Naive thymus-derived CD4-positive, alpha-beta T cell (primary cell): Measurements from ENCODE around the gene LSM10. TPM values are rescaled to one million over a fixed set of nuclear protein-coding genes. Genes with fewer than 3 reads are reported as not detected.
A peak's percentile ranks its signal among the peaks of the same experiment; 100 is the strongest.

Experiments used
- ATAC-seq: fragments of 150-1000 bp; cut with Tn5 transposase; 2 replicates; pipeline ENCODE4 v1.10.0; 2021; ENCODE audit warnings: mild to moderate bottlenecking, moderate library complexity
- CTCF ChIA-PET: fragments of 350-600 bp; sonication (Branson Sonifier 250); formaldehyde crosslinking; loops from one replicate; lab custom pipeline; 2021; ENCODE audit warnings: antibody characterized with exemption; lab: Charles Lee
- POLR2A ChIA-PET: fragments of 350-600 bp; sonication (Branson Sonifier 250); formaldehyde crosslinking; loops from one replicate; lab custom pipeline; 2021; ENCODE audit warnings: antibody characterized with exemption, inconsistent platforms; lab: Charles Lee
- DNase-seq, 9 donors: peaks; one replicate each; pipeline versions ENCODE4 v3.0.0 to v3.0.0-alpha.2; 2020 to 2022; ENCODE audit warnings: mixed read lengths in 1 of 9
- H3K27ac ChIP-seq: one replicate; pipeline ENCODE4 v1.7.0; 2013; ENCODE audit warnings: mild to moderate bottlenecking, low read depth, low read length, moderate library complexity
- H3K27me3 ChIP-seq, 2 donors: one replicate each; pipeline ENCODE4 v1.7.0; 2013; ENCODE audit warnings: low read length in 2 of 2, mild to moderate bottlenecking in 2 of 2, moderate library complexity in 2 of 2; ENCODE audit not compliant: control insufficient read depth in 2 of 2, insufficient read depth in 2 of 2
- H3K36me3 ChIP-seq, 3 experiments: 1 replicate in 2 of 3; 2 replicates in 1 of 3; pipeline ENCODE4 v1.7.0; 2013; ENCODE audit warnings: low read length in 3 of 3, mild to moderate bottlenecking in 3 of 3, moderate library complexity in 1 of 3; ENCODE audit not compliant: insufficient read depth in 3 of 3, control insufficient read depth in 2 of 3
- H3K4me1 ChIP-seq, 2 donors: one replicate each; pipeline ENCODE4 v1.7.0; 2013; ENCODE audit warnings: low read length in 2 of 2, mild to moderate bottlenecking in 2 of 2, moderate library complexity in 1 of 2; ENCODE audit not compliant: control insufficient read depth in 2 of 2, insufficient read depth in 2 of 2
- H3K4me3 ChIP-seq: 2 replicates; pipeline ENCODE4 v1.7.0; 2013; ENCODE audit warnings: mild to moderate bottlenecking, low read length
- H3K9me3 ChIP-seq, 3 experiments: 1 replicate in 2 of 3; 2 replicates in 1 of 3; pipeline ENCODE4 v1.7.0; 2013; ENCODE audit warnings: low read length in 3 of 3; ENCODE audit not compliant: control insufficient read depth in 2 of 3
- H3K27ac Mint-ChIP-seq, 9 donors: one replicate each; pipeline ENCODE4 v1.8.0; 2020 to 2022; ENCODE audit warnings: mixed read lengths in 9 of 9, mild to moderate bottlenecking in 8 of 9, moderate library complexity in 5 of 9, inconsistent platforms in 2 of 9
- H3K27me3 Mint-ChIP-seq, 5 donors: one replicate each; pipeline ENCODE4 v1.8.0; 2021 to 2022; ENCODE audit warnings: mixed read lengths in 5 of 5, mild to moderate bottlenecking in 1 of 5
- H3K36me3 Mint-ChIP-seq, 5 donors: one replicate each; pipeline ENCODE4 v1.8.0; 2020 to 2022; ENCODE audit warnings: mixed read lengths in 5 of 5, mild to moderate bottlenecking in 3 of 5, inconsistent platforms in 1 of 5
- H3K4me1 Mint-ChIP-seq, 7 donors: one replicate each; pipeline ENCODE4 v1.8.0; 2020 to 2022; ENCODE audit warnings: mixed read lengths in 7 of 7, mild to moderate bottlenecking in 3 of 7, inconsistent platforms in 1 of 7
- H3K4me3 Mint-ChIP-seq, 10 donors: one replicate each; pipeline ENCODE4 v1.8.0; 2020 to 2022; ENCODE audit warnings: mild to moderate bottlenecking in 10 of 10, mixed read lengths in 10 of 10, moderate library complexity in 6 of 10, inconsistent platforms in 2 of 10
- H3K9me3 Mint-ChIP-seq, 11 donors: one replicate each; pipeline ENCODE4 v1.8.0; 2020 to 2022; ENCODE audit warnings: mixed read lengths in 11 of 11, mild to moderate bottlenecking in 4 of 11, inconsistent platforms in 1 of 11, moderate library complexity in 1 of 11
- intact Hi-C, 2 donors: fragments of 100-400 bp; cut with micrococcal nuclease; formaldehyde crosslinking; loops; one replicate each; pipeline ENCODE4 v1.15.1; 2023
- polyA plus RNA-seq, 2 donors: library from polyadenylated mRNA; unstranded; fragments of 300-500 nt; fragmentation: Illumina TruSeq; gene quantifications; one replicate each; pipeline ENCODE4 v1.2.3, GENCODE V29; 2021
- total RNA-seq, 6 experiments: library from RNA in 5 of 6; stranded (reverse) in 5 of 6; gene quantifications; 1 replicate in 5 of 6; 2 replicates in 1 of 6; pipeline ENCODE4 v1.2.3 and lab custom pipeline; 2021 to 2026

LSM10 gene
- total and polyA plus RNA-seq, 7 experiments from 2014 or later = 21.9 to 144 (median 43.4) TPM

GRCh38 chr1:36367798-36368197 lies 29.9 kb downstream of the LSM10 start:
- H3K4me3 ChIP-seq = no peak overlapping the region
- peak overlapping the region; percentile 59 for H3K27ac ChIP-seq
- no peaks in the 10 kb centered on the region for H3K9me3 Mint-ChIP-seq
- H3K36me3 Mint-ChIP-seq = peaks cover 0 to 12% (median 0%) of the 10 kb centered on the region in 5 donors
- no peaks in the 10 kb centered on the region for H3K27me3 Mint-ChIP-seq
- POLR2A ChIA-PET = interaction anchor here (0.9 to 6.0 kb wide), 9 partner anchors 14 to 143 kb away, joined by 3 to 155 read pairs (median 17); partner anchors contain the start of genes LSM10, MRPS15, OSCP1 and SH3D21
- peaks cover 0 to 5% (median 0%) of the 10 kb centered on the region in 3 experiments for H3K36me3 ChIP-seq
- CTCF ChIA-PET = interaction anchor here (0.6 to 10.3 kb wide), 15 partner anchors 8 to 67 kb away, joined by 3 to 176 read pairs (median 12); partner anchors contain the start of genes LSM10, SH3D21 and STK40
- peaks cover 15 to 47% of the 10 kb centered on the region in 2 donors for H3K4me1 ChIP-seq
- no peaks in the 10 kb centered on the region for H3K27me3 ChIP-seq
- peaks cover 36 to 64% (median 54%) of the 10 kb centered on the region in 7 donors for H3K4me1 Mint-ChIP-seq
- H3K9me3 ChIP-seq = no peaks in the 10 kb centered on the region
- DNase-seq = no peak
- H3K4me3 Mint-ChIP-seq = peak overlapping the region in 8 of 10 donors; percentile 33 to 88 (median 74)
- ATAC-seq = no peak
- H3K27ac Mint-ChIP-seq = peak overlapping the region in 8 of 9 donors; percentile 91 to 97 (median 96)
- intact Hi-C loops = loop anchor here (2.0 to 5.0 kb wide), 6 partner anchors 17 to 145 kb away; partner anchors contain the start of genes EVA1B (in 1 of the 2), LSM10 (in 1 of the 2), SH3D21 (in 1 of the 2) and THRAP3 (in 1 of the 2)

- peaks cover 0 to 14% (median 1%) of the 10 kb centered on the region in 5 donors for H3K36me3 Mint-ChIP-seq
- Histone ChIP-seq H3K27ac (peak overlapping the region; percentile 59), H3K27me3 (no peaks in the 10 kb centered on the region), H3K36me3 (peaks cover 0 to 13% (median 0%) of the 10 kb centered on the region in 3 experiments), H3K4me3 (no peak overlapping the region), H3K9me3 (no peaks in the 10 kb centered on the region), H3K4me1 (peaks cover 15 to 47% of the 10 kb centered on the region in 2 donors)
- intact Hi-C loops = loop anchor here (2.0 to 5.0 kb wide), 3 partner anchors 30 to 145 kb away; partner anchors contain the start of genes EVA1B (in 1 of the 2), LSM10 (in 1 of the 2) and THRAP3 (in 1 of the 2)
- H3K27me3 Mint-ChIP-seq = no peaks in the 10 kb centered on the region
- ATAC-seq (peak; percentile 46), DNase-seq (peak in 7 of 9 donors; percentile 45 to 73 (median 67))
- H3K27ac Mint-ChIP-seq = peak overlapping the region; percentile 86 to 97 (median 95)
- peak overlapping the region; percentile 39 to 88 (median 70) for H3K4me3 Mint-ChIP-seq
- ChIA-PET CTCF (interaction anchor here (0.6 to 10.3 kb wide), 15 partner anchors 10 to 1628 kb away, joined by 3 to 176 read pairs (median 10); partner anchors contain the start of genes LSM10 and STK40), POLR2A (interaction anchor here (0.6 to 6.0 kb wide), 15 partner anchors 13 to 211 kb away, joined by 3 to 155 read pairs (median 6); partner anchors contain the start of genes EVA1B, LSM10, MAP7D1 and MRPS15)
- H3K9me3 Mint-ChIP-seq = no peaks in the 10 kb centered on the region
- H3K4me1 Mint-ChIP-seq = peaks cover 33 to 57% (median 53%) of the 10 kb centered on the region in 7 donors
These were observed 30.6 kb downstream of the LSM10 start for GRCh38 chr1:36367066-36367465.

GRCh38 chr1:36366091-36366661 lies 31.5 kb downstream of the LSM10 start:
- Mint-ChIP-seq H3K4me3 (peak overlapping the region; percentile 57 to 88 (median 70)), H3K9me3 (no peaks in the 10 kb centered on the region), H3K27ac (peak overlapping the region; percentile 86 to 97 (median 95)), H3K36me3 (peaks cover 0 to 19% (median 6%) of the 10 kb centered on the region in 5 donors), H3K27me3 (no peaks in the 10 kb centered on the region), H3K4me1 (peaks cover 33 to 61% (median 59%) of the 10 kb centered on the region in 7 donors)
- peak in 8 of 9 donors; percentile 26 to 87 (median 78) for DNase-seq
- peaks cover 15 to 47% of the 10 kb centered on the region in 2 donors for H3K4me1 ChIP-seq
- intact Hi-C loops = loop anchor here (1.0 to 5.0 kb wide), 5 partner anchors 20 to 217 kb away; partner anchors contain the start of genes EVA1B (in 1 of the 2), LSM10 (in 1 of the 2), THRAP3 (in 1 of the 2) and TRAPPC3 (in 1 of the 2)
- H3K36me3 ChIP-seq = peaks cover 0 to 14% (median 0%) of the 10 kb centered on the region in 3 experiments
- ATAC-seq = peak; percentile 85
- H3K4me3 ChIP-seq = peak overlapping the region; percentile 36
- no peaks in the 10 kb centered on the region for H3K27me3 ChIP-seq
- POLR2A ChIA-PET = interaction anchor here (0.7 to 6.0 kb wide), 12 partner anchors 13 to 209 kb away, joined by 3 to 155 read pairs (median 8); partner anchors contain the start of genes EVA1B, LSM10, MRPS15 and SH3D21
- H3K9me3 ChIP-seq = no peaks in the 10 kb centered on the region
- peak overlapping the region; percentile 74 for H3K27ac ChIP-seq
- CTCF ChIA-PET = interaction anchor here (2.3 to 10.3 kb wide), 6 partner anchors 9 to 24 kb away, joined by 8 to 176 read pairs (median 32); partner anchors contain the start of gene STK40

GRCh38 chr1:36365381-36365780 lies 32.3 kb downstream of the LSM10 start:
- intact Hi-C loops = loop anchor here in 1 of 2 donors (5.0 kb wide), 1 partner anchor 143 kb away; the partner anchor contains the start of gene THRAP3
- no peaks in the 10 kb centered on the region for H3K27me3 ChIP-seq
- H3K4me3 ChIP-seq = no peak overlapping the region
- no peaks in the 10 kb centered on the region for H3K27me3 Mint-ChIP-seq
- H3K4me1 ChIP-seq = peaks cover 15 to 52% of the 10 kb centered on the region in 2 donors
- H3K9me3 Mint-ChIP-seq = no peaks in the 10 kb centered on the region
- H3K36me3 ChIP-seq = peaks cover 0 to 18% (median 0%) of the 10 kb centered on the region in 3 experiments
- H3K4me1 Mint-ChIP-seq = peaks cover 33 to 65% (median 61%) of the 10 kb centered on the region in 7 donors
- POLR2A ChIA-PET = interaction anchor here (3.2 to 6.0 kb wide), 3 partner anchors 12 to 32 kb away, joined by 23 to 155 read pairs (median 24); partner anchors contain the start of gene LSM10
- peak overlapping the region; percentile 74 for H3K27ac ChIP-seq
- peak overlapping the region in 5 of 10 donors; percentile 25 to 88 (median 69) for H3K4me3 Mint-ChIP-seq
- H3K27ac Mint-ChIP-seq = peak overlapping the region; percentile 69 to 97 (median 95)
- DNase-seq = no peak
- CTCF ChIA-PET = interaction anchor here (2.3 to 10.3 kb wide), 3 partner anchors 13 to 23 kb away, joined by 8 to 176 read pairs (median 115); no protein-coding TSS in a partner anchor
- H3K36me3 Mint-ChIP-seq = peaks cover 0 to 20% (median 6%) of the 10 kb centered on the region in 5 donors
- no peak for ATAC-seq
- H3K9me3 ChIP-seq = no peaks in the 10 kb centered on the region

- DNase-seq (peak in 7 of 9 donors; percentile 43 to 77 (median 74)), ATAC-seq (peak; percentile 95)
- H3K9me3 ChIP-seq = no peaks in the 10 kb centered on the region
- H3K36me3 ChIP-seq = peaks cover 0 to 55% (median 8%) of the 10 kb centered on the region in 3 experiments
- Mint-ChIP-seq H3K27me3 (no peaks in the 10 kb centered on the region), H3K4me3 (peak overlapping the region in 9 of 10 donors; percentile 35 to 79 (median 61)), H3K27ac (peak overlapping the region; percentile 91 to 99 (median 94)), H3K4me1 (peaks cover 7 to 29% (median 27%) of the 10 kb centered on the region in 7 donors), H3K9me3 (no peaks in the 10 kb centered on the region), H3K36me3 (peaks cover 9 to 31% (median 21%) of the 10 kb centered on the region in 5 donors)
- ChIA-PET CTCF (interaction anchor here (0.9 to 3.3 kb wide), 5 partner anchors 9 to 200 kb away, joined by 3 to 19 read pairs (median 4); no protein-coding TSS in a partner anchor), POLR2A (interaction anchor here (0.5 to 13.8 kb wide), 10 partner anchors 7 to 212 kb away, joined by 3 to 155 read pairs (median 8); partner anchors contain the start of genes SH3D21 and STK40)
- intact Hi-C loops = loop anchor here in 1 of 2 donors (1.0 kb wide), 3 partner anchors 9 to 26 kb away; no protein-coding TSS in a partner anchor
- peaks cover 0 to 19% of the 10 kb centered on the region in 2 donors for H3K4me1 ChIP-seq
- no peaks in the 10 kb centered on the region for H3K27me3 ChIP-seq
- H3K27ac ChIP-seq = peak overlapping the region; percentile 52
- no peak overlapping the region for H3K4me3 ChIP-seq
These were observed 37.7 kb downstream of the LSM10 start for GRCh38 chr1:36359911-36360550.
